ENCODE results near the gene C6orf89. TPM values are rescaled to one million over a fixed set of nuclear protein-coding genes. Genes with fewer than 3 reads are reported as not detected.

The C6orf89 gene, protein sequence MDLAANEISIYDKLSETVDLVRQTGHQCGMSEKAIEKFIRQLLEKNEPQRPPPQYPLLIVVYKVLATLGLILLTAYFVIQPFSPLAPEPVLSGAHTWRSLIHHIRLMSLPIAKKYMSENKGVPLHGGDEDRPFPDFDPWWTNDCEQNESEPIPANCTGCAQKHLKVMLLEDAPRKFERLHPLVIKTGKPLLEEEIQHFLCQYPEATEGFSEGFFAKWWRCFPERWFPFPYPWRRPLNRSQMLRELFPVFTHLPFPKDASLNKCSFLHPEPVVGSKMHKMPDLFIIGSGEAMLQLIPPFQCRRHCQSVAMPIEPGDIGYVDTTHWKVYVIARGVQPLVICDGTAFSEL
- 10 to 100 TPM; 24.2 to 24.5 TPM for total RNA-seq

GRCh38 chr6:36885461-36886401 is at the start of gene C6orf89:
Gene C6orf89, plus strand, starts transcription at chr6:36885952. Its CDS starts 13,493 bp downstream, at chr6:36899445.
- peak within 1 kb of the TSS; percentile 92 for H3K27ac Mint-ChIP-seq
- DNase-seq, result peak; percentile 99
- peak within 1 kb of the TSS; percentile 87 for H3K4me3 Mint-ChIP-seq
- no peaks in the 10 kb centered on the region for H3K9me3 Mint-ChIP-seq
- CTCF ChIA-PET, result interaction anchor here (0.6 to 7.4 kb wide), 22 partner anchors 8 to 326 kb away, joined by 3 to 82 read pairs (median 6); partner anchors contain the start of genes MTCH1 and PPIL1
- intact Hi-C loops (cut with micrococcal nuclease), result loop anchor here (1.0 to 5.0 kb wide), 8 partner anchors 10 to 372 kb away; partner anchors contain the start of genes MTCH1, TBC1D22B and TMEM217
- H3K27me3 Mint-ChIP-seq (ENCODE audit: low read depth), result no peaks in the 10 kb centered on the region
- H3K4me1 Mint-ChIP-seq (ENCODE audit: low read depth), result peaks cover 33% of the 10 kb centered on the region
- no peaks in the 10 kb centered on the region for H3K36me3 Mint-ChIP-seq (ENCODE audit: low read depth)

DNA sequence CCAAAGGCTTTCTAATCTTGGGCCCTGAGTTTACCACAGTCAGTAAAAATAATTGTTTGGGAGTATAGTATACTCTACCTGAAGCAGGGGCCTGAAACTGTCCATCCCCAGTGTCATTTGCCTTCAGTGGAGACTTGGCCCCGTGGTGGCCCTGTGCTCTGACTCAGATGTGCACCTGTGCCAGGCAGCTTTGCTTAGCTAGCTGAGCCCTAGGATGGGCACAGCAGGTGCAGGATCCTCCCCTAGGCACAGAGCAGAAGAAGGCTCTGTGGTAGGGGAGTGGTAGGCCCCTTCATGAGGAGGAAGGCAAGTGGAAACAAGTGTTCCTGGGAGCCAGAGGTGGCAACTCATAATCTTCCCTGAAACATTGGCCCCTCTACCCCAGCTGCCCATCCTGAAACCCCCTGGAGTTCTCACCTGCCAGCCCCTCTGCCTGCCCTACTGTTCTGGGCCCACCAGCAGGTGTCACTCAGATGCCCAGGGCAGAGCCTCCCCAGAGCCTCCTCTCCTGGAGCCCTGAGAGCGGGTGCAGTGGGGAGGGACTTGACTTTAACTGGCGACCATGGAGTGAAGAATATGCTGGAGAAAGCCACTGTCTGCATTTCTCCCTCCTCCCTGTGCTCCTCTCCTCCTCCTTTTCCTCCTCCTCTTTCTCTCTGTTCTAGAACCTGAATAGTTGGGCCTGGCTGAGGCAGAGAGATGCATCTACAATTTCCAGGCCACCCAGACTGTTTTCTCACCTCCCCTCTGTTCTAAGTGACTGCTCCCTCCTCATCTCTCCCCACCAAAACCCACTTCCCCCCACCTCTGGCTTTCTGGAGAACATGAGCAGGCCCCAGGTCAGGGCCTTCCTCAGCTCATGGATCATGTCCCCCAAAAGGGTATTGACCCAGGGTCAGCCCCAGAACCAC is 49.4 kb upstream of the C6orf89 start:
- CTCF ChIA-PET, result interaction anchor here (0.7 to 2.1 kb wide), 4 partner anchors 13 to 182 kb away, joined by 3 to 7 read pairs (median 4); no protein-coding TSS in a partner anchor
- no peaks in the 10 kb centered on the region for H3K36me3 Mint-ChIP-seq (ENCODE audit: low read depth)
- H3K9me3 Mint-ChIP-seq, result no peaks in the 10 kb centered on the region
- intact Hi-C loops (cut with micrococcal nuclease), result no loop called here
- H3K27ac Mint-ChIP-seq, result no peak overlapping the region
- no peak overlapping the region for H3K4me3 Mint-ChIP-seq
- peaks cover 28% of the 10 kb centered on the region for H3K27me3 Mint-ChIP-seq (ENCODE audit: low read depth)
- DNase-seq, result no peak
- H3K4me1 Mint-ChIP-seq (ENCODE audit: low read depth), result peaks cover 15% of the 10 kb centered on the region

DNA sequence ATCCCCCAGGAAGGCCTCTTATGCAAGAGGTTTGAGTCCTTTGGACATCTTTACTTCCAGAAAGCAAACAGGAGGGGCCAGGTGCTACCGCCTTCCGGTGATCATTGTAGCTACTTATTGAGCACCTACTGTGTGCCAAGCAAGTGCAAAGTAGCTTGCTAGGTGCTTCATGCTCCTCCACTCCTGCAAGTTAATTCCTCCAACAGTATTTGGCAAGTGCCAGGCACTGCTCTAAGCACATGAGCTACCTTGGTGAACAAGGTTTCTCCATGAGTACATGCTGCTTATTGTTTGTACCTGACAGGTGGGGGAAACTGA is 48.8 kb upstream of the C6orf89 start:
- CTCF ChIA-PET, result interaction anchor here (1.1 to 2.1 kb wide), 3 partner anchors 13 to 181 kb away, joined by 3 to 7 read pairs (median 3); no protein-coding TSS in a partner anchor
- intact Hi-C loops (cut with micrococcal nuclease), result no loop called here
- H3K4me3 Mint-ChIP-seq, result no peak overlapping the region
- H3K4me1 Mint-ChIP-seq (ENCODE audit: low read depth), result peaks cover 15% of the 10 kb centered on the region
- H3K27me3 Mint-ChIP-seq (ENCODE audit: low read depth), result peaks cover 28% of the 10 kb centered on the region
- no peak for DNase-seq
- no peaks in the 10 kb centered on the region for H3K36me3 Mint-ChIP-seq (ENCODE audit: low read depth)
- no peak overlapping the region for H3K27ac Mint-ChIP-seq
- H3K9me3 Mint-ChIP-seq, result no peaks in the 10 kb centered on the region

- no peak overlapping the region for H3K27ac Mint-ChIP-seq
- peaks cover 28% of the 10 kb centered on the region for H3K27me3 Mint-ChIP-seq (ENCODE audit: low read depth)
- CTCF ChIA-PET, result interaction anchor here (0.9 to 2.1 kb wide), 3 partner anchors 12 to 27 kb away, joined by 3 to 7 read pairs (median 5); no protein-coding TSS in a partner anchor
- DNase-seq, result no peak
- no peak overlapping the region for H3K4me3 Mint-ChIP-seq
- H3K9me3 Mint-ChIP-seq, result no peaks in the 10 kb centered on the region
- peaks cover 15% of the 10 kb centered on the region for H3K4me1 Mint-ChIP-seq (ENCODE audit: low read depth)
- no peaks in the 10 kb centered on the region for H3K36me3 Mint-ChIP-seq (ENCODE audit: low read depth)
- intact Hi-C loops (cut with micrococcal nuclease), result no loop called here
Measured at GRCh38 chr6:36837686-36838085, 48.1 kb upstream of the C6orf89 start.

DNA sequence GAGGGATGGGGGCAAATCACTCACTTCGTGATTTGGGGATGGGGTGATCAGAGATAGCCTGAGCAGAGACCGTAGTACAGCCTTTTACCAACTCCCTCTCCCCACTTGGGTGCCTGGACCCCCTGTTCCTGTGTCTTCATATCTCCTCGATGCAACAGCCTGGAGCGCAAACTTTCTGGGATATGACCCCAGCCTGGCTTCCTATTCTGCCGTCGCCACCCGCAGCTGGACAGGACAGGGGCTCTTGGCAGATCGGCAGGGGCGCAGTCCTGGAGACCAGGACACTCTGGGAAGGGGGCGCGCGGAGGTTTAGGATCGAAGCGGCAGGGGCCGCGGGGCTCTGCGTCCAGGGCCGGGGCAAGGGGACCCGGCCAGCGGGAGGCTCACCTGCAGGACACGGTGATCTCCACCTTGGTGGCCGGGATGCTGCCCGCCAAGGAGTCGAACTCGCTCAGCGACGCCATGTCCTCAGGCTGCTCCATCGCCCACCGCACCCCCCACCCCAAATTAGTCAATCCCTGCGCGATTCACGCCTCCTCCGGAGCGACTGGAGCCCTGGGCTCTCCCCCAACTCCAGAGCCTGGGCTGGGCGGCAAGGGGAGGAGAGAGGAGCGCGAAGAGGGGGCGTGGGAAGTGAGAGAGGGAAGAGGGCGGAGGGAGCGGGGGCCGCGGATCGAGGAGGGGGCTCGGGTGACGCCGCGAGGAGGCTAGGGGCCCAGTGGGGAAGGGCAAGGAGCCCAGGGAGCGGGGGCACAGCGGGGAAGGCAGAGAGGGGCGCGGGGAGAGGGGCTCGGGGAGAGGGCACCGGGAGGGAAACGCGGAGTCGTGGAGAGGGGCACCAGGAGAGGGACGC is 46.6 kb upstream of the C6orf89 start, which contains the start of gene CPNE5:
TSS of gene CPNE5 (minus strand) at position 549 of the 853 bp plus-strand sequence. CDS start at position 482, 67 bp downstream.
- peaks cover 15% of the 10 kb centered on the region for H3K4me1 Mint-ChIP-seq (ENCODE audit: low read depth)
- peak within 1 kb of the TSS; percentile 72 for H3K4me3 Mint-ChIP-seq
- CTCF ChIA-PET, result no interaction called here
- no peaks in the 10 kb centered on the region for H3K36me3 Mint-ChIP-seq (ENCODE audit: low read depth)
- H3K9me3 Mint-ChIP-seq, result no peaks in the 10 kb centered on the region
- intact Hi-C loops (cut with micrococcal nuclease), result no loop called here
- H3K27ac Mint-ChIP-seq, result no peak within 1 kb of the TSS
- DNase-seq, result no peak
- peaks cover 28% of the 10 kb centered on the region for H3K27me3 Mint-ChIP-seq (ENCODE audit: low read depth)

- intact Hi-C loops (cut with micrococcal nuclease), result no loop called here
- CTCF ChIA-PET, result interaction anchor here (0.9 to 1.2 kb wide), 2 partner anchors 11 to 12 kb away, joined by 3 to 6 read pairs; no protein-coding TSS in a partner anchor
- H3K27me3 Mint-ChIP-seq (ENCODE audit: low read depth), result peaks cover 28% of the 10 kb centered on the region
- DNase-seq, result peak; percentile 42
- peaks cover 15% of the 10 kb centered on the region for H3K4me1 Mint-ChIP-seq (ENCODE audit: low read depth)
- peak overlapping the region; percentile 72 for H3K4me3 Mint-ChIP-seq
- no peaks in the 10 kb centered on the region for H3K9me3 Mint-ChIP-seq
- H3K36me3 Mint-ChIP-seq (ENCODE audit: low read depth), result no peaks in the 10 kb centered on the region
- no peak overlapping the region for H3K27ac Mint-ChIP-seq
Measured at GRCh38 chr6:36839749-36840431, 45.9 kb upstream of the C6orf89 start.

DNA sequence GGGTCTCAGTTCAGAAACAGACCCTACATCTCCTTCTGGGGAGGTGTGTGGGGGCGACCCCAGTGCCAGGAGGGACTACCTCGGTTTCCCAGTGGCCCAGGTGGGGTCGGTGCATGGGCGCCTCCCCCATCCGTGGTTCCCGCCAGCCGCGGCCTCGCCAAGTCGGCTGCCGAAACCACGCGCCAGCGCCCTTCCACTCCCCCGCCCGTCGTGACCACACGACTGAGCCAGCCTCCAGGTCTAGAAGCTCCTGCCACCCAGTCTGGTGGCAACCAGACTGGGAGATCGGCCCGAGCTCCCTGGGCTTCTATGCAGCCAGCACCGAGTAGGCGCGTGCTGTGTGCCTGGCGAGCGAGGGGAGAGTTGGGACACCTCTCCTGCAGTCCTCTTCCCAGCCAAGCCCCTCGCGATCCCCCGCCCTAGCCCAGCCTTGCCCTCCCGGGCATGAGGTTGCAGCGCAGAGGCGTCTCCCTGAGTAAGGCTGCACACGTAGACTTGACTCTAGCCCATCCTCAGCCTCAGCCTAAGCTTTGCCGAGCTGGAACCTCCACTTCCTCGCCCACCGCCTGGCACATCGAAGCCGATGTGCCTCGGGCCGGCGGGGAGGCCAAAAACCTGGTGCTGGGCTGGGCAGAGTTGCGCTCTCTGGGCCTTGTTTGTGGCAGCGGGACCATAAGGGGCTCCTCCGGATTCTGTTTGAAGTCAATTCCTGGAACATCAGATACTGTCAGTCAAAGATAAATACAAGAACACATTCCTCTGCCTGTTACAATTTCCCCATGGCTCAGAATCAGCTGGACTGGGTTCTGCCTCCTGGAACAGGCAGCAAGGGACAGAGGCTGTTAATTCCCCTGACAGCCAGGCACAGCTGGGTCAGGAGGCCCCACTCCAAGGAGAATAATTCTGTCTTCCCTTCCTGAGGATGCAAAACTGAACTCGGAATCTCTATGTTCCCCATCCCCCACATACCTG is 45.0 kb upstream of the C6orf89 start:
- peaks cover 28% of the 10 kb centered on the region for H3K27me3 Mint-ChIP-seq (ENCODE audit: low read depth)
- no peaks in the 10 kb centered on the region for H3K36me3 Mint-ChIP-seq (ENCODE audit: low read depth)
- CTCF ChIA-PET, result interaction anchor here (0.6 to 1.2 kb wide), 4 partner anchors 9 to 19 kb away, joined by 3 to 6 read pairs (median 3); no protein-coding TSS in a partner anchor
- H3K4me3 Mint-ChIP-seq, result peak overlapping the region; percentile 72
- intact Hi-C loops (cut with micrococcal nuclease), result no loop called here
- peaks cover 15% of the 10 kb centered on the region for H3K4me1 Mint-ChIP-seq (ENCODE audit: low read depth)
- H3K27ac Mint-ChIP-seq, result no peak overlapping the region
- DNase-seq, result peak; percentile 33
- H3K9me3 Mint-ChIP-seq, result no peaks in the 10 kb centered on the region

DNA sequence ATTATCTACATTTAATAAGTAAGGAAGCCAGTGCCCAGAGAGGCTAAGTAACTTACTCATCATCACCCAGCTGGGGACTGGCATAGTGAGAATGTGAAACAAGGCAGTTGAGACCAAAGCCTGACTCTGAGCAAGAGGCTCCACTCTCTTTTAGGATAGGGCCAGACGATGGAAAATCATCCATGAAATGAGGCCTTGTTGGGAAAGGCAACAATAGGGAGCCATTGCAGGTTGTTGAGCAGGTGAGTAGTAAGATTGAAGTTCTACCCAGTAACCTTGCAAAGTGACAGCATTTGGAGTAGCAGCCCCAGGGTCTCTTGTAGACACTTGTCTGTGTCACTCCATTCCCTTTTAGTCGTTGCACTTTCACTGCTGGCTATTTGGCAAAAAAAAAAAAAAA is 44.0 kb upstream of the C6orf89 start:
- Mint-ChIP-seq H3K9me3 (no peaks in the 10 kb centered on the region), H3K36me3 (ENCODE audit: low read depth) (no peaks in the 10 kb centered on the region), H3K27me3 (ENCODE audit: low read depth) (peaks cover 28% of the 10 kb centered on the region), H3K4me1 (ENCODE audit: low read depth) (peaks cover 15% of the 10 kb centered on the region), H3K27ac (no peak overlapping the region), H3K4me3 (no peak overlapping the region)
- DNase-seq, result no peak
- intact Hi-C loops (cut with micrococcal nuclease), result no loop called here
- CTCF ChIA-PET, result interaction anchor here (1.0 kb wide), 1 partner anchor 8 kb away, joined by 3 read pairs; no protein-coding TSS in a partner anchor

- CTCF ChIA-PET, result no interaction called here
- Mint-ChIP-seq H3K27me3 (ENCODE audit: low read depth) (peaks cover 20% of the 10 kb centered on the region), H3K36me3 (ENCODE audit: low read depth) (no peaks in the 10 kb centered on the region), H3K4me1 (ENCODE audit: low read depth) (peaks cover 15% of the 10 kb centered on the region), H3K27ac (no peak overlapping the region), H3K4me3 (no peak overlapping the region), H3K9me3 (no peaks in the 10 kb centered on the region)
- DNase-seq, result no peak
- intact Hi-C loops (cut with micrococcal nuclease), result no loop called here
Measured at GRCh38 chr6:36843170-36843569, 42.6 kb upstream of the C6orf89 start.
